ENCODE data around the gene RNF126.
"Not testable (repeated sequence)": the region's sequence is repeated elsewhere in the genome, so short reads cannot be mapped to it uniquely, and the experiment has no call there.

The RNF126 gene

GRCh38 chr19:609004-609346, 54.0 kb downstream of the RNF126 start:
- no peak for FAIRE-seq

GRCh38 chr19:608155-609003, 54.6 kb downstream of the RNF126 start:
- FAIRE-seq: no peak

GRCh38 chr19:607301-608154, 55.5 kb downstream of the RNF126 start:
- no peak for FAIRE-seq

GRCh38 chr19:605061-605971, 57.7 kb downstream of the RNF126 start:
- not testable (repeated sequence) for FAIRE-seq

GRCh38 chr19:604355-604754, 58.7 kb downstream of the RNF126 start:
- FAIRE-seq: no peak

- FAIRE-seq: not testable (repeated sequence)
These were observed 59.2 kb downstream of the RNF126 start for GRCh38 chr19:603779-604178.

- not testable (repeated sequence) for FAIRE-seq
These were observed 59.7 kb downstream of the RNF126 start for GRCh38 chr19:603302-603639.

GRCh38 chr19:602391-603301, 60.4 kb downstream of the RNF126 start:
- FAIRE-seq: no peak

- no peak for FAIRE-seq
These were observed 61.2 kb downstream of the RNF126 start for GRCh38 chr19:601790-602189.

- no peak for FAIRE-seq
These were observed 61.7 kb downstream of the RNF126 start for GRCh38 chr19:601310-601709.

Data from A204.1 (cell line).